H1 (cell line): ENCODE measurements around the gene MITF. TPM values are rescaled to one million over a fixed set of nuclear protein-coding genes. Genes with fewer than 3 reads are reported as not detected.

Source experiments
- CTCF ChIA-PET: fragments of 300-600 bp; sonication (Branson Sonifier 250); formaldehyde crosslinking; loops from one replicate; lab custom pipeline; 2021; ENCODE audit not compliant: partially characterized antibody; lab: Charles Lee
- POLR2A ChIA-PET: fragments of 300-600 bp; sonication (Branson Sonifier 250); formaldehyde crosslinking; loops from one replicate; lab custom pipeline; 2021; ENCODE audit warnings: inconsistent platforms; ENCODE audit not compliant: partially characterized antibody; lab: Charles Lee
- DNase-seq, 2 experiments: peaks; one replicate each; pipeline versions ENCODE4 v3.0.0 to v3.0.0-alpha.2; 2010 to 2022; ENCODE audit warnings: low spot score in 2 of 2, low read depth in 1 of 2, mixed read lengths in 1 of 2
- FAIRE-seq: peaks from 2 replicates; lab custom pipeline; 2011; peaks lifted over from hg19 to GRCh38; lab: Jason Lieb, UNC
- H2AFZ ChIP-seq: 2 replicates; pipeline ENCODE4 v1.8.1; 2012; ENCODE audit warnings: low read length, inconsistent platforms
- H2AK5ac ChIP-seq: 2 replicates; pipeline ENCODE4 v1.6.1; 2013; ENCODE audit warnings: low read depth, low read length
- H2BK120ac ChIP-seq: replicated peaks from 2 replicates; pipeline ENCODE3; 2013; ENCODE audit warnings: low read depth, low read length, inconsistent platforms
- H2BK12ac ChIP-seq: 2 replicates; pipeline ENCODE4 v1.6.1; 2013; ENCODE audit warnings: low read depth, low read length
- H2BK15ac ChIP-seq: 2 replicates; pipeline ENCODE4 v1.6.1; 2013; ENCODE audit warnings: low read length
- H2BK20ac ChIP-seq: 2 replicates; pipeline ENCODE4 v1.6.1; 2013; ENCODE audit warnings: low read length
- H2BK5ac ChIP-seq: 2 replicates; pipeline ENCODE4 v1.6.1; 2013; ENCODE audit warnings: low read depth, low read length
- H3K14ac ChIP-seq: 2 replicates; pipeline ENCODE4 v1.6.1; 2013; ENCODE audit warnings: inconsistent platforms; ENCODE audit not compliant: insufficient read length
- H3K18ac ChIP-seq: 2 replicates; pipeline ENCODE4 v1.6.1; 2013; ENCODE audit warnings: low read length; ENCODE audit errors: extremely low read depth
- H3K23ac ChIP-seq: 2 replicates; pipeline ENCODE4 v1.6.1; 2013; ENCODE audit warnings: inconsistent platforms; ENCODE audit not compliant: insufficient read length
- H3K23me2 ChIP-seq: 2 replicates; pipeline ENCODE4 v1.6.1; 2013; ENCODE audit warnings: low read depth, low read length
- H3K27ac ChIP-seq: 2 replicates; pipeline ENCODE4 v1.6.1; 2011; ENCODE audit warnings: low read depth, low read length, inconsistent platforms
- H3K27me3 ChIP-seq, 4 experiments: replicated peaks in 1 of 4; 1 replicate in 1 of 4; 2 replicates in 3 of 4; pipeline versions ENCODE4 v1.6.1 to v1.8.1; 2011 to 2013; ENCODE audit warnings: low read length in 3 of 4, mild to moderate bottlenecking in 3 of 4, inconsistent platforms in 2 of 4, mixed read lengths in 2 of 4, moderate library complexity in 1 of 4; ENCODE audit not compliant: control insufficient read depth in 3 of 4, insufficient read depth in 3 of 4; ENCODE audit errors: extremely low read depth in 1 of 4
- H3K36me3 ChIP-seq, 4 experiments: 2 replicates each; pipeline versions ENCODE4 v1.6.1 to v1.8.1; 2011 to 2013; ENCODE audit warnings: mild to moderate bottlenecking in 4 of 4, low read length in 3 of 4, moderate library complexity in 2 of 4, control low read depth in 1 of 4, inconsistent platforms in 1 of 4; ENCODE audit not compliant: insufficient read depth in 4 of 4, control insufficient read depth in 2 of 4
- H3K4ac ChIP-seq: replicated peaks from 2 replicates; pipeline ENCODE3; 2013; ENCODE audit warnings: low read length, low read depth, mixed read lengths, inconsistent platforms; ENCODE audit not compliant: insufficient read length
- H3K4me1 ChIP-seq, 4 experiments: replicated peaks in 1 of 4; 1 replicate in 1 of 4; 2 replicates in 3 of 4; pipeline versions ENCODE4 v1.6.1 to v1.8.1; 2011 to 2013; ENCODE audit warnings: low read length in 3 of 4, inconsistent platforms in 2 of 4, mixed read lengths in 1 of 4; ENCODE audit not compliant: insufficient read depth in 4 of 4, control insufficient read depth in 3 of 4
- H3K4me2 ChIP-seq, 2 experiments: 2 replicates each; pipeline versions ENCODE4 v1.6.1 to v1.8.1; 2011 to 2013; ENCODE audit warnings: low read depth in 2 of 2, low read length in 2 of 2, control low read depth in 1 of 2, inconsistent platforms in 1 of 2, mild to moderate bottlenecking in 1 of 2; ENCODE audit not compliant: insufficient read depth in 1 of 2
- H3K4me3 ChIP-seq, 4 experiments: fragments of 200-600, 300-600 bp in 1 of 4; sonication (generic), shearing (Covaris generic), sonication (Bioruptor Twin) in 1 of 4; 2 replicates each; pipeline versions ENCODE4 v1.5.1 to v1.8.1; 2011 to 2016; ENCODE audit warnings: low read length in 4 of 4, low read depth in 3 of 4, control low read depth in 2 of 4, inconsistent platforms in 2 of 4, mild to moderate bottlenecking in 2 of 4, mixed read lengths in 1 of 4, moderate library complexity in 1 of 4; ENCODE audit not compliant: insufficient read depth in 2 of 4; ENCODE audit errors: extremely low read depth in 1 of 4
- H3K56ac ChIP-seq: replicated peaks from 2 replicates; pipeline ENCODE3; 2013; ENCODE audit warnings: low read depth, mild to moderate bottlenecking, mixed read lengths, low read length, inconsistent platforms; ENCODE audit not compliant: insufficient read length
- H3K79me1 ChIP-seq: 2 replicates; pipeline ENCODE4 v1.6.1; 2013; ENCODE audit warnings: low read depth, low read length, control low read depth
- H3K79me2 ChIP-seq, 2 experiments: 2 replicates each; pipeline versions ENCODE4 v1.6.1 to v1.8.1; 2012 to 2013; ENCODE audit warnings: low read length in 2 of 2, mild to moderate bottlenecking in 2 of 2, inconsistent platforms in 1 of 2; ENCODE audit not compliant: insufficient read depth in 2 of 2, control insufficient read depth in 1 of 2
- H3K9ac ChIP-seq, 4 experiments: replicated peaks in 1 of 4; 1 replicate in 1 of 4; 2 replicates in 3 of 4; pipeline versions ENCODE4 v1.6.1 to v1.8.1; 2011 to 2013; ENCODE audit warnings: low read depth in 3 of 4, low read length in 3 of 4, control low read depth in 2 of 4, mild to moderate bottlenecking in 2 of 4, moderate library complexity in 2 of 4, inconsistent platforms in 1 of 4; ENCODE audit errors: extremely low read depth in 1 of 4
- H3K9me3 ChIP-seq, 2 experiments: 2 replicates each; pipeline versions ENCODE4 v1.6.1 to v1.8.1; 2012 to 2013; ENCODE audit warnings: mild to moderate bottlenecking in 2 of 2, moderate library complexity in 2 of 2, control low read depth in 1 of 2, inconsistent platforms in 1 of 2, low read depth in 1 of 2, low read length in 1 of 2, mixed read lengths in 1 of 2; ENCODE audit not compliant: insufficient read depth in 2 of 2
- H4K20me1 ChIP-seq, 2 experiments: replicated peaks in 1 of 2; 2 replicates each; pipeline versions ENCODE3 to v1.8.1; 2011 to 2013; ENCODE audit warnings: inconsistent platforms in 2 of 2, low read length in 2 of 2, mild to moderate bottlenecking in 1 of 2; ENCODE audit not compliant: insufficient read depth in 2 of 2, control insufficient read depth in 1 of 2
- H4K5ac ChIP-seq: 2 replicates; pipeline ENCODE4 v1.6.1; 2013; ENCODE audit warnings: low read length, low read depth, mixed read lengths, inconsistent platforms; ENCODE audit not compliant: insufficient read length
- H4K8ac ChIP-seq: 2 replicates; pipeline ENCODE4 v1.8.0; 2013; ENCODE audit warnings: mild to moderate bottlenecking, moderate library complexity, low read length, inconsistent platforms; ENCODE audit not compliant: insufficient read depth; ENCODE audit errors: extremely low read depth
- H4K91ac ChIP-seq: replicated peaks from 2 replicates; pipeline ENCODE3; 2013; ENCODE audit warnings: low read length, mixed read lengths, inconsistent platforms; ENCODE audit not compliant: insufficient read length
- ATF2 ChIP-seq: IDR thresholded peaks from 2 replicates; pipeline ENCODE4 v1.6.1; 2012; ENCODE audit warnings: low read length, inconsistent platforms
- GABPA ChIP-seq: IDR thresholded peaks from 2 replicates; pipeline ENCODE4 v1.6.1; 2011; ENCODE audit warnings: mild to moderate bottlenecking, low read length, moderate library complexity, borderline replicate concordance; ENCODE audit not compliant: insufficient read depth
- JUN ChIP-seq: IDR thresholded peaks from 2 replicates; pipeline ENCODE4 v1.6.1; 2011; ENCODE audit warnings: low read depth, mild to moderate bottlenecking, improper control_type of control experiment, low read length
- SP2 ChIP-seq: IDR thresholded peaks from 2 replicates; pipeline ENCODE4 v1.6.1; 2012; ENCODE audit warnings: mild to moderate bottlenecking, low read length, inconsistent platforms
- WGBS, 2 experiments: shearing (Covaris generic) in 1 of 2; methylation state at CpG; one replicate each; pipeline versions ENCODE4 v1.1.6 to v1.1.7; 2013 to 2015; ENCODE audit warnings: low lambda C conversion rate in 2 of 2, mixed read lengths in 2 of 2, inconsistent platforms in 1 of 2, low coverage in 1 of 2, missing lambda C conversion rate in 1 of 2; ENCODE audit not compliant: insufficient replicate concordance in 2 of 2, insufficient coverage in 1 of 2, insufficient read length in 1 of 2; ENCODE audit errors: extremely low coverage in 1 of 2, missing lambda C conversion rate in 1 of 2; 5-methylcytosine and 5-hydroxymethylcytosine counted together
- polyA plus RNA-seq, 7 experiments: library from polyadenylated mRNA; depleted of rRNA in 3 of 7; stranded (reverse) in 5 of 7; unstranded in 2 of 7; fragments of >200 nt in 5 of 7; fragments of 200-250 nt in 2 of 7; gene quantifications; 1 replicate in 5 of 7; 2 replicates in 1 of 7; 4 replicates in 1 of 7; pipeline versions ENCODE4 v1.2.1 to v1.2.3, GENCODE V29; 2011 to 2013; ENCODE audit warnings: missing spikeins in 2 of 7, mixed read lengths in 2 of 7
- total RNA-seq: library from RNA; stranded (reverse); fragmentation: NEBNext Ultra II Directional; extraction: Animal tissue kit (Norgen Biotek cat#: 25700); gene quantifications from 2 replicates; pipeline ENCODE4 v1.2.1, GENCODE V29; 2021
- TF ChIP-seq, protein P1 (sequence below): IDR thresholded peaks from 2 replicates; pipeline ENCODE4 v1.6.1; 2012; ENCODE audit warnings: inconsistent platforms

Gene MITF
- total and polyA plus RNA-seq, 2 of the 8 experiments (the other 6 are each of a cell fraction or from before 2014, with no cell fraction given), result 0.53 to 1.4 TPM

DNA sequence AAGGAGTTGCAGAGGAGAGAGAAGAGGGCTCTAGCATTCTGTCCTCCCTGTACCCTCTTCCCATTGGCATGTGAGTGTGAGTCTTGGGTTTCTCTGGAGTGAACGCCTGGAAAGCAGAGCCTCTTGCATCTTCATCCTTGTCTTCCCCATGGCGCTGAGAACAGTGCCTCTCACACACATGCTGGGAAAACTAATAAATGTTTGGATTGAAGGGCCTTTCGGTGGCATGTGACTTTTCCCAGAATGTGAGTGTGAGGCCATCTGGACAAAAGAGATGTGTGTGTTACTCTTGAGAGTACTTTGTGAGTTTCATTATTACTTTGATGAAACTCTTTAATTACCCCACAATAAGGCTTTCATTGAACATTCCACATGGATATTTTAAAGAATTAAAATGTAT, 122.3 kb downstream of the MITF start:
- H3K27me3 ChIP-seq, result no peaks in the 10 kb centered on the region
- no peak overlapping the region for H3K56ac ChIP-seq
- no peak overlapping the region for H2AFZ ChIP-seq
- H3K9me3 ChIP-seq, result no peaks in the 10 kb centered on the region
- no peak overlapping the region for H3K14ac ChIP-seq
- H2BK20ac ChIP-seq, result no peak overlapping the region
- CTCF ChIA-PET, result interaction anchor here (1.2 kb wide), 1 partner anchor 10 kb away, joined by 3 read pairs; no protein-coding TSS in a partner anchor
- H3K4ac ChIP-seq, result no peak overlapping the region
- TF ChIP-seq, protein P1, sequence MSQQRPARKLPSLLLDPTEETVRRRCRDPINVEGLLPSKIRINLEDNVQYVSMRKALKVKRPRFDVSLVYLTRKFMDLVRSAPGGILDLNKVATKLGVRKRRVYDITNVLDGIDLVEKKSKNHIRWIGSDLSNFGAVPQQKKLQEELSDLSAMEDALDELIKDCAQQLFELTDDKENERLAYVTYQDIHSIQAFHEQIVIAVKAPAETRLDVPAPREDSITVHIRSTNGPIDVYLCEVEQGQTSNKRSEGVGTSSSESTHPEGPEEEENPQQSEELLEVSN, result no peak
- no peak for TF ChIP-seq SP2
- TF ChIP-seq GABPA, result no peak
- TF ChIP-seq ATF2, result no peak
- TF ChIP-seq JUN, result no peak
- no peak overlapping the region for H4K5ac ChIP-seq
- H3K4me2 ChIP-seq, result no peak overlapping the region
- H2BK120ac ChIP-seq, result no peak overlapping the region
- H3K23me2 ChIP-seq, result no peaks in the 10 kb centered on the region
- H2BK5ac ChIP-seq, result no peak overlapping the region
- no peaks in the 10 kb centered on the region for H3K79me2 ChIP-seq
- H3K9ac ChIP-seq, result no peak overlapping the region
- no peak overlapping the region for H3K27ac ChIP-seq
- no peaks in the 10 kb centered on the region for H3K79me1 ChIP-seq
- no peaks in the 10 kb centered on the region for H4K20me1 ChIP-seq
- FAIRE-seq (no peak), DNase-seq (no peak)
- H4K8ac ChIP-seq, result no peak overlapping the region
- H3K4me1 ChIP-seq, result no peaks in the 10 kb centered on the region
- H3K18ac ChIP-seq, result no peak overlapping the region
- H3K4me3 ChIP-seq, result no peak overlapping the region
- no peak overlapping the region for H3K23ac ChIP-seq
- 89% methylated on average over 3 of the region's 3 CpGs; no CpG with 5 or more reads in 1 of the 2 experiments for WGBS, 2 experiments
- POLR2A ChIA-PET, result no interaction called here
- H2BK12ac ChIP-seq, result no peak overlapping the region
- no peak overlapping the region for H4K91ac ChIP-seq
- H3K36me3 ChIP-seq, result no peaks in the 10 kb centered on the region
- no peak overlapping the region for H2AK5ac ChIP-seq
- no peak overlapping the region for H2BK15ac ChIP-seq
